GM21360 (cell line): ENCODE results near the gene CENPN.
A peak's percentile ranks its signal among the peaks of the same experiment; 100 is the strongest.

Experiments
- ATAC-seq: cut with Tn5 transposase; IDR thresholded peaks from one replicate; pipeline ENCODE4 v1.9.1; 2021; ENCODE audit warnings: mild to moderate bottlenecking, moderate library complexity; ENCODE audit not compliant: unreplicated experiment

Gene CENPN

DNA sequence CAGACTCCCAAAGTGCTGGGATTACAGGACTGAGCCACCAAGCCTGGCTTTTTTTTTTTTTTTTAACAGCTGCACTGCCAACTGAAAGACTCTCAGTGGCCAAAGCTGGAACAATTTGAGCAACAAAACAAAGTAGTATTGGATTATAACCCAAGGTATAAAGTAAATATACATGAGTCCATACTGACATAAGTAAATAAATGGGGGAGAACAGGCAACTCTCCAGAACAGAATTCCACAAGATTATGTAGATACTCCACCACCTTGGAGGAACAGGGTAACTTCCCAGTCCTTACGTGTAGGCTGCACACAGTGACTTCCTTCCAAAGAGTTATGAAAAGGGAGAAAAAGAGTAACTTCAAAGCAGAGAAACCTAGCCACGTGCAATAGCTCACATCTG is 16.0 kb upstream of the CENPN start:
- ATAC-seq: no peak

DNA sequence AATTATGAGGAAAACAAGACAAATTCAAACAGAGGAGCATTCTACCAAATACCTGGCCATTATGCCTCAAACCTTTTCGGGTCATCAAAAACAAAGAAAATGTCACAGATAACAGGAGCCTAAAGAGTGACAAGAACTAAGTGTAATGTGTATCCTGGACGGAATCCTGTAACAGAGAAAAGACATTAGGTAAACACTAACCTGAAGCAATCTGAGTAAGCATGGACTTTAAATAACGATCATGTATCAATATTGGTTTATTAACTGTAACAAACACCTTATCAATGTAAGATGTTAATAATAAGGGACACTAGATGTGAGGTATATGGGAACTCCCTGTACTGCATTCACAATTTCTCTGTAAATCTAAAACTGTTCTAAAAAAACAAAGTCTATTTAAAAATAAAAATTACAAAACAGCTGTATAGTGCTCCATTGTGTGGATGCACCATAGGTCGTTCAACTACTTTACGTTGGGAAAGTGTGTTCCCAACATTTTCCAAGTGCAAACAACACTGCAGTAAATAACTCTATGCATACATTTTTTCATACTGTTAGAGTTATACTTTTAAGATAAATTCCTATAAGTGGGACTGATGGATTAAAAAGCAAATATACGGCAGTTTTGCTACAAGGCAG is 15.1 kb upstream of the CENPN start:
- no peak for ATAC-seq

DNA sequence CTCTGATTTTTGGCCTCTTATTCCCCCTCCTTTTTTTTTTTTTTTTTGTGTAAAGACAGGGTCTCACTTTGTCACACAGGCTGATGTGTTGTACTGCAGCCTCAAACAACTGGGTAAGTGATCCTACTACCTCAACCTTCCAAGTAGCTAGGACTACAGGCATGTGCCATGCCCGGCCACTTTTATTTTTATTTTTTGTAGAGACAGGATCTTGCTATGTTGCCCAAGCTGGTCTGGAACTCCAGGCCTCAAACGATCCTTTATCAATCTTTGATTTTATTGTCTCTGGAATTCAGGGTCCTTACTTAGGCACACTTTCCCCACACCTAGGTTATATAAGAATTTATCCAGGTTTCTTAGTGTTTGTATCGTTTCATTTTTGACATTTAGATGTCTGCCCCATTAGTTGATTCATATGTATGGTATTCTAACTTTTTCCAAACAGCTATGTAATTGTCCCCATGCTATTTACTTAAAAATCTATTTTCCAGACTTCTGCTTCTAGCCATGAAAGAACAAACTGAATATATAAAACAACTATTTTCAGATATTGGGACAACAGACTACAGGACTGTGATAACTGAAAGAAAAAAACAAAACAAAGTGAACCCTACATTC is 14.2 kb upstream of the CENPN start:
- no peak for ATAC-seq

DNA sequence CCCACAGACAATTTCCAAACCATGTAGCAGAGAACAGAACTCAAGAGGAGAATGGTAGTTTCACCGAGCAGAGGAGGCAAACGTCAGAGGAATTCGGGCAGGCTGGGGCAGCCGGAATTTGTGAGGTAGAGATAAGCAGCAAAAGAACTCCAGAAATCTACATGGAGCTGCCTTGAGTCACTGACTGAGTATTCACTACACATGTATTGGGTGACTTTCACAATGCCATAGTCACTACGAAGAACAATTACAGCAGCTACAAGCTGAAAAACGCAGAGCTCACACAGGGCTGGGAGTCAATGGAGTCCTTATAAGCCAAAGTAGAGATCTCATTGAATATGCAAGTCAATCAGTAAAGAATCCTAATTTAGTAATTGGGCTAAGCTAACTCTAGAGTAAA is 13.7 kb upstream of the CENPN start:
- no peak for ATAC-seq

DNA sequence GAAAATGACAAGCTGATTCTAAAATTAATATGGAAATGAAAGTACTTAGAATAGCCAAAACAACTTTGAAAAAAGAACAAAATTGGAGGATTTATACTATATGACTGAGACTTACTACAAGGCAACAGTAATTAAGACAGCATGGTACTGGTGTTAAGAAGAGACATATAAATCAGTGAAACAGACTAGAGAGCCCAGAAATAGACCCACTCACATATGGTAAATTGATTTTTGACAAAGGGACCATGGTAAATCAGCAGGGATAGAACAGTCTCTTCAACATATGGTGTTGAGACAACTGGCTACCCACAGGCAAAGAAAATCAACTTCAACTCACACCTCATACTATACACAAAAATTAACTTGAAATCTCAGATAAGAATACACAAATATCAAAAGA is 13.2 kb upstream of the CENPN start:
- ATAC-seq: no peak

DNA sequence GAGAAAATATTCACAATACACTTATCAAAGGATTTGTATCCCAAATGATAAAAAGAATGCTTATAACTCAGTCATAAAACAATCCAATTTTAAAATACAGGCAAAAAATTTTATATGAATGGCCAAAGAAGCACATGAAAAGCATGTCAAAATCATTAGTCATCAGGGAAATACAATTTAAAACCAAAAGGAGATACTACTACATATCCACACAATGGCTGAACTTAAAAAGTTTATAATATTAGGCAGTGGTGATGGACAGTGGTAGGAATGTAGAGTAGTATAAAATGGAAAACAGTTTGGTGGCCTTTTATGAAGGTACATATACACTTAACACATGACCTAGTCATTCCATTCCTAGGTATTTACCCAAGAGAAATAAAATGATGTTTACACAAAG is 12.6 kb upstream of the CENPN start:
- ATAC-seq: no peak

DNA sequence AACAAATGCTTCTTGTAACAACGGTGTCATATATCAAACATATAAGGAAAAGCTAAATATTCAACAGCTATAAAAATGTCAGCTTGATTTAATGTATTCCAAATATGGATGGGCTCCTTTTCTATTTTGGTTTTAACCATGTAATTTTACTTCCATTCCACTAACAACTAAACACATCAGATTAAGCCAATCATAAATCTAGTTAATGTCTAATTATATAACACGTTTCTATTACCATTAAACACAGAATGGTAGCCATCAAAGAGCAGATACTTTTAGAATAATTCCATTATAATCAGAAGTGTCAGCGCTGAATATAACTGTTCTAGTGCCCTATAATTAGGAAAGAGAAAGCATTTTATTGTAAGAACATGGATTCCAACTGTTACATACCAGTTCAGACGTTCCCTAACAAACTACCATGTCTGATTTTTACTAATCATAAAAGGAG is 10.3 kb upstream of the CENPN start:
- no peak for ATAC-seq

DNA sequence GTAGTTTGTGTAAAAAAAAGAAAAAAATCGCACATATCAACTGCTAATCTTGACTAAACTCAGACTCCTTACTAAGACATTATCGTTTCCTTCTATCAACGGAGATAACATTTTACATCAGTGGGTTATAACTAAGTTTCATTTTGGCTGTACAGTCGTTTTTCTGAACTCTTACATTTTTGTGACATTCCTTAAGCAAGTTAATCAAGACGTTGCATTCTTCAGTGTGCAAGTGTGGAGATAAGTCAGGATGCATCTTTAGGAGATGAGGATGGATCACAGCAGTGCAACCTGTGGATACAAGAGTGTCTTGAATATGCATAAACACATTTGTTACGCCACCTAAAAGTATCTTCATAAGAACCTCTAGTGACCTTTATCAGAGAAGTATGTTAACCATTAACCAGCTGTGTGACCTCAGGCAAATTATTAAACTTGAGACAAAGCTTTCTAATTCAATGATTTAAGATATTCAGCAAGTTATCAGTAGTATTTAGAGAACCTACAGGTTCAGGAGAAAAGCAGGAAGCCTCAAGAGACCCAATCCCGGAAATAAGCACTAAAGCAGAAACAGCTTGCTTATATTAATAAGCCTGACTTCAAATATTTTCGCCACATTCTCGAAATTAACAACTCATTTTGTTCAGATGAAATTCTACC is 9.7 kb upstream of the CENPN start:
- ATAC-seq: no peak

DNA sequence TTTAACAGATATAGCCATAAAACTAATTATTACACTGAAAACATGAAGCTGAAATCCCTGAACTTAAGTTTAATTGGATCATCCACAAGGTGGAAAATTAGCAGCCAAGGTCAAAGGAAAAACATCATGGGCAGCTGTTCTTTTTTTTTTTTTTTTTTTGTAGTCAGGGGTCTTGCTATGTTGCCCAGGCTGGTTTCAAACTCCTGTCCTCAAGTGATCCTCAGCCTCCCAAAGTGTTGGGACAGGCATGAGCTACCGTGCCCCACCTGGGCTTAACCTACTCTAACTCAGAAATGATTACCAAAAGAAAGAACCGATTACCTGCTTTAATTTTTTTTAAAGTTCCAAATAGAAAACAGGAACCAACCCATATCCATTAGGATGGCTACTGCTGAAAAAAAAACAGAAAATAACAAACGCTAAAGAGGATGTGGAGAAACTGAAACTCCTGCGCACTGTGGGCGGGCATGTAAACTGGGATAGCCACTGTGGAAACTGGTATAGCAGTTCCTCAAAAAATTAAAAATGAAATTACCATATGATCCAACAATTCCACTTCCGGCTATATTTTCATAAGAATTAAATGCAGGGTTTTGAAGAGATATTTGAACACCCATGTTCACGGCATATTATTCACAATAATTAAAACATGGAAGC is 8.9 kb upstream of the CENPN start:
- ATAC-seq: no peak

DNA sequence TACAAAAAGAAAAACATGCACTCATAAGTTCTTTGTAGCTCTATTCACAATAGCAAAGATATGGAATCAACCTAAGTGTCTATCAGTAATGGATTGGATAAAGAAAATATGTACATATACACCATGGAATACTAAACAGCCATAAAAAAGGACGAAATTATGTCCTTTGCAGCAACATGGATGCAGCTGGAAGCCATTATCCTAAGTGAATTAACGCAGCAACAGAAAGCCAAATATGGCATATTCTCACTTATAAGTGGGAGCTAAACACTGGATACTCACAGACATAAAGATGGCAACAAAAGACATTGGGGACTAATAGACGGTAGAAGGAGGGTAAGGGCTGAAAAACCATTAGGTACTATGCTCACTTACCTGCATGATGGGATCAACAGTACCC is 6.1 kb upstream of the CENPN start:
- ATAC-seq: no peak

DNA sequence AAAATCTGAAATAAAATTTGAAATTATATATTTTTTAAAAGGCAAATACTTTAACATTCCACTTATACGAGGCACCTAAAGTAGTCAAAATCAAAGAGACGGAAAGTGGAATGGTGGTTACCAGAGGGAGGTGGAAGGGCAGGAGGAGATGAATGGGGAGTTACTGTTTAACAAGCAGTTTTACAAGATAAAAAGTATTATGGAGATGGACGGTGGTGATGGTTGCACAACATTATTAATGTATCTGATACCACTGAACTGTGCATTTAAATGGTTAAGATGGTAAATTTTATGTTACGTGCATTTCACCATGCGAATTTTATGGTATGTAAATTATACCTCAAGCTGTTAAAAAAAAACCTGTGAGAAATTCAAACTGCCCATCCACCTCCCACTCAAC is 5.7 kb upstream of the CENPN start:
- ATAC-seq: no peak

DNA sequence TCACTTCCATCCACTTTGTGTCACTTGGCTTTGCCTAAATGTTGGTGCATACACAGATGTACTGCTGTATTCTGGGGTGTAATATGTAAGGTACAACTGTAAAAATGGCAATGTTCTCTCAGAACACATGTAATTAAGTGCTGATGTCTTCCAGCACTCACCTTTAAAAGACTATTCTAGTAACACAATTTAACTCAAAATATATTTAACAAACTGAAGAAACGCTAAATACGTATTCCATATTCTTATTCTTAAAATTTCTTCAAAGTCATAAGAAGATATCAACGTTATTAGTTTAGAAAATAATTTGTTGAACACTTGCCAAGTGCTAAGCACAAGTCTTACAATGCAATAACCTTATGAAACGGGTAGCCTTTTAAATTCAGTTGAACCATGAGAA is 4.0 kb upstream of the CENPN start:
- no peak for ATAC-seq

DNA sequence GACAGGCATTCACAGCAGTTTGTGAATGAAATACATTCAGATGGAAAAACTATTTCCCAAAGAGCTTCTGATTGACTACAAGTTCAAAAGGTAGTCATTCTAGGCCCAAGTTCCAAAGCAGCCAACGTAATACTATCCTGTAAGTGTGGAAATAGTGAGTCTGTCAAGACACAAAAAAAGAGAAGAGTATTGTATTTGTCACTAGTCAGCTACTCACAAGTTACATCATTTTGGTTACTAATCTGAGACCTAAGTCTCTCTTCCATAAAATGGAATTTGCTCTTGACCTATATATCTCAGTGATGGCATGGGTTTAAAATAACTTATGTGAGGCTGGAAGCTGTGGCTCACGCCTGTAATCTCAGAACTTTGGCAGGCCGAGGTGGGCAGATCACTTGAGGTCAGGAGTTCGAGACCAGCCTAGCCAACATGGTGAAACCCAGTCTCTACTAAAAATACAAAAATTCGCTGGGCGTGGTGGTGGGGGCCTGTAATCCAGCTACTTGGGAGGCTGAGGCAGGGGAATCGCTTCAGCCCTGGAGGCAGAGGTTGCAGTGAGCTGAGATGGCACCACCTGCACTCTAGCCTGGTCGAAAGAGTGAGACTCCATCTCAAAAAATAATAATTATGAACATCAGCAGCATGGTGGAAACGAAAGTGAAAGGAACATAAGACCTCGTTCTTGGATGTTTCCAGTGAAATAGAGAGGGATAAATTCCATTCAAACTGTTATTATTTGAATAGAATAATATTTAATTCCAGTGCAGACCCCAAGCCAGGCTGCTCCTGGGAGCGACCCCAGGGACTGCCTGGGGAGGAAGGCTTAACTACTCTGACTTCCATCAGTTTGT is 3.2 kb upstream of the CENPN start:
- ATAC-seq: no peak

DNA sequence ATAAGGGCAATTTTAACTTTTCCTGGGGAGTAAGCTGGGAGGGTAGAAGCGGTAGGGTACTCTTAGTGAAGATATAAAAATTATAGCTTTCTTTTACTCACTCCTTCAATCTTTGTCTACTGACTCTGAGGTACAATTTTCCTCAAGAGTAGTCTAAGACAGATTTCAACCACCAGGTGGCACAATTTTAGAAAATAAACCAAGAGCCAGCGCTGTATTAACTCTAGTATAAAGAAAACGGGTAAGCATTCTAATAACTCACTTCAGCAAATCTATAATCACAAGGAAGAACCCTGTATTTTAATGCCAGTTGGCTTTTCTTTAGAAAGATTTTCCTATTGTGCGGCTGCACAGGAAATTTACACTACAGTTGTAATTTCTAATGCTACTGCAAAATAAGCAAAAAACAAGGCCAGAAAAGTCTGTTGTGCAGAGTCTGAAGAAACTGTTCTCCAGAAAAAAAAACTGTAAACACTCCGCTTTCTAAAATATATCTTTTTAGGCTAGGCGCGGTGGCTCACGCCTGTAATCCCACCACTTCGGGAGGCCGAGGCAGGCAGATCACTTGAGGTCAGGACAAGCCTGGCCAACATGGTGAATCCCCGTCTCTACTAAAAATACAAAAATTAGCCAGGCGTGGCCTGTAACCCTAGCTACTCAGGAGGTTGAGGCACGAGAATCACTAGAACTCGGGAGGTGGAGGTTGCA is 2.2 kb upstream of the CENPN start:
- no peak for ATAC-seq

DNA sequence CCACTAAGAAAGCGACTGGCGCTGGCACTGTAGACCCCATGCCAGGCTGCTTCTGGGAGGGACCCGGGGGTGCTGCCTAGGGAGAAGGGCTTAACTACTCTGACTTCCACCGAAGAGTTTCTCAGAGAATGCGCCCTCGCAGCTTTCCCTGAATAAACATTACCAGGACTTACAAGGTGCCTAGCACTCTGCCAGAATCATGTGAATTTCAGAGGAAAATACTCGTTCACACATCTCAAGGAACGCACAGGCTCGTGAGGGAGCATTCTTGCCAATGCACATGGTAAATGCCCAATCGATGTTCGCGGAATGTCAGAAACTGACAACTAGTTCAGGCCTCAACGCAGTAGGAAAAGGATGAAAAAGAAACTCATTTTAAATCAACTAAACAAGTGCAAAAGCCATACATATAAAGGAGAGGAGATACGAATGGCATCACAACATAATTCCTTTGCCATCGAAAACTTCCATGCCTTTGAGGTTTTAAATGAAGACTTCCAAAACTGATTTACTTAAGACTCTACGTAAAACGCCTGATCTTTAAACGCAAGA is 1.3 kb upstream of the CENPN start:
- no peak for ATAC-seq

DNA sequence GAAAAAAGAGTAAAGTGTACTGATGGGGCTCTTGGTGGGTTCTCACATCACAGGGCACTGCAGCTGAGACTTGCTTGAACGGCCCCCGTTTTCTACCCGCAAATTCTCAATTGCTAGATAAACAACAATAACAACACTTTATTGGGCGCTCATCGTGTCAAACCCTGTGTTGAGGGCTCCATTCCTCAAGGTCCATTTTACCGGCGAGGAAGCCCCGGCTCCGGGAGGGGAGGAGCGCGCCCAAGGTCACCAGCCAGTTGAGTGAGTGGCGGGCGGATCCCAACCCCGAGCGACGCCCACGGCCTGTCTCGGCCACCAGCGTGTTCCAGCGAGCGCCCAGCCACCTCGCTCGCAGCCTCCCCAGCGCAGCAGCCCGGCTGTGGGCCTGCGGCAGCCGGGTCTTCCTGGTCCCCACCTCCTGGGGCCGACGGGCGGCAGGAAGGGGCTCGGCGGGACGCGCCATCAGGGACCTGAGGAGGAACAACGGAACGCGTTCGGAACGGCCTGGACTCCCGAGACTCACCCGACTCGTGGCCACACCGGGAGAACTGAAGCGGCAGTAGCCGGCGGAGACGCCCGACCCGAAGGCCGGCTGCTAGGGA is 702 bp upstream of the CENPN start:
- ATAC-seq: peak; percentile 30

DNA sequence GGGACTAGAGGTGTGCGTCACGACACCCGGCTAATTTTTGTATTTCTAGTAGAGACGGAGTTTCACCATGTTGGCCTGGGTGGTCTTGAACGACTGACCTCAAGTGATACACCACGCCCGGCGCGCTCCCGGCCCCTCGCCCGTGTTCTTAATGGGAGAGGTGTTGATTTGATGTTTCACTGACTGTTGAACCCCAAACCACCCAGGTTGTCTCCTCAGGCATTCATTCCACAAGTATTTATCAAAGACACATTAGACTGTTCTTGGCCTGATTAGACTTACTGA is 1.4 kb downstream of the CENPN start:
- no peak for ATAC-seq

DNA sequence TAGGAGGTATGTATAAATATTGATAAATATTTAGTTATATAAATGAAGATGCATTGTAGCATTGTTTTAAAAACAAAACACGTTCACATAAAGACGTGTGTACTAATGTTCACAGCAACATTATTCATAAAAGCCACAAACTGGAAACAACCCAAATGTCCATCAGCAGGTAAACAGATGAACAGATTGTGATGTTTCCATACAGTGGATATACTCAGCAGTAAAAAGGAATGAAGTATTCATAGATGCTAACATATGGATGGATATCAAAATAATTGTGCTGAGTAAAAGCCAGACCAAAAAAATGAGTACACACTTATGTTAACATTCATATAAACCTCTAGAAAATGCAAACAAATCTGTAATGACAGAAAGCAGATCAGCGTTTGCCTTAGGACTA is 6.0 kb downstream of the CENPN start:
- ATAC-seq: no peak

DNA sequence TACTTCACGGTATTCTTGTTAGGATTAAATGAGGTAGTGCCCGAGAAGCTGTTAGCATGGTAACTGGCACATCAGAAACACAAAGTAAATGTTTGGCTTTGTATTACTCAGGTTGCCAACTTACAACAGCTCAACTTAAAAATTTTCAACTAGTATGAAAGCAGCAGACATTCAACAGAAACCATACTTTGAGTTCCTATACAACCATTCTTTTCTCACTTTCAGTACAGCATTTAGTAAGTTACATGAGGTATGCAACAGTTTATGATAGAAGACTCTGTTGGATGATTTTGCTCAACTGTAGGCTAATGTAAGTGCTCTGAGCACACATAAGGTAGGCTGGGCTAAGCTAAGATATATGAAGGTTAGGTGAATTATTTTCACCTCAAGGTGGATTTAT is 7.7 kb downstream of the CENPN start:
- no peak for ATAC-seq

DNA sequence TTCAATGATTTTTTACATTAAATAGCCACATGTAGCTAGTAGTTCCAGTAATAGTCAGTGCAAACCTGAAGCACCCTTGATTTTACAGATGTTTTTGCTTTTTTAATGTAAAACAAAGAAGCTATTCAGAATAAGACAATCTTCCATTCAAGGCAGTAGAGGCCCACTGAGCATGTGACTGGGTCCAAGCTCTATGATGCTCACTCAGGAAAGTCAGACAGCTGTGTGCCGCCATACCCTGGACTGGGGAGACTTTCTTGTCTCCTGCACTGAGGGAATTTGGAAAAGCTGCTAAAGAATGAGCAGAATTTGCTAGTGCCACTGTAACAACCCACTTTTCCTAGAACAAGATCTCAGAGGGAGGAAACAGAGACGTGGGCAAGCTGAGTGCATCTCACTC is 11.5 kb downstream of the CENPN start:
- no peak for ATAC-seq
